Anterior cingulate cortex (tissue), 58 donors: ENCODE measurements around the gene MRGPRD.
A peak's percentile ranks its signal among the peaks of the same experiment; 100 is the strongest.

Source experiments
- DNase-seq, 58 donors: peaks; one replicate each; lab custom pipeline; 2025; lab: John Stamatoyannopoulos, UW

MRGPRD gene

DNA sequence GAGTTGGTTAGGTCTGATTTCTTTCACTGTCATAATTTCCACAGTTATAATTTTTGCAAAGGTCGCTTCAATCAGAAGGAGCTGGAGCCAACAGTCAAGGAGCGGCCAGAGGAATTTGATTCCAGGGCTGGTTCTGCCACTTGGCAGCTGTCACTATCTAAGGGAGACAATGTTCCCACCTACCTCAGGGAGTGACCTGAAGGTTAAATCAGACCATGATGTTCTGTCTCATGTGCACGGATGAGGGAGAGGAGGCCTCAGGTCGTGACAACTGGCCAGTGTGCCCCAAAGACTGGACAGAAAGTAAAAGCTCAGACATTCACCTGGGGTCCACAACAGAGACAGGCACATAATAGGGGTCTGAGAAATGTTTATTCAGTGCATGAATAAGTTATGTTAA, 7.6 kb downstream of the MRGPRD start:
- no peak for DNase-seq

- DNase-seq, result no peak
Measured at GRCh38 chr11:68970921-68971636, 9.7 kb downstream of the MRGPRD start.

- DNase-seq, result no peak
Measured at GRCh38 chr11:68969386-68969785, 11.4 kb downstream of the MRGPRD start.

- no peak for DNase-seq
Measured at GRCh38 chr11:68968306-68969250, 12.2 kb downstream of the MRGPRD start.

DNA sequence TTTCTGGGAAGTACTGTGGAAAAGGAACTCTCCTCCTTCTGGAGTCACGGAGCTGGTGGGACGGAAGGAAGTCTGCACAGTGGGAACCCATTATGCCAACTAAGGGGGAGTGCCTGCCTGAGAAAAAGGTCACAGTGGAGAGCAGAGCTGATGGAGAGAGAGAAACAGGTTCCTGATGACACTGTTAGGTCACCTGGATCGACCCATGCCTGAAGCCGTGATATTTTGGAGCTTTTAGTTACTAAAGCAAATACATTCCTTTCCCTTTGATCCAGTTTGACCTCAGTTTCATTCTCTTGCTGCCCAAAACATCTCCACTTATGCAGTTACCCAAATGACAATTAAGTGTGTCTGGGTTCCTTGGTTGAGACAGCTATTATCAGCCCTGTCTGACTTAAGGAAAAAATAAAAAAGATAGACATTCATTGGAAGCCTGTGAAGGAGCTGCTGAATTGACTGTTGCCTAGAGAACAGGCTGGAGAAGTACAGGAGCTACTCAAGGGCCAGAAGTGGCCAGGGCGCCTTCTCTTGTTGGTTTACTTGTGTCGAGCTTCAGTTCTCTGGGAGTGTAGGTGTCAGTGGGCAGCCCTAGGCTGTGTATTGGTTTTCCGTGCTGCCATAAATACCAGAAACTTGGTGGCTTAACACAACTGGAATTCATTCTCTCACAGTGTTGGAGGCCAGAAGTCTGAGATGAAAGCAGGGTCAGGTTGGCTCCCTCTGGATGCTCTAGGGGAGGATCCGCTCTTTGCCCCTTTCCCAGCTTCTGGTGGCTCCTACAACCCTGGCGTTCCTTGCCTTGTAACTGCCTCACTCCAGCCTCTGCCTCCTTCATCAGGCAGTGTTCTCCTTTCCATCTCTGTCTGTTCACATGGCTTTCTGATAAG, 13.6 kb downstream of the MRGPRD start:
- no peak for DNase-seq

GRCh38 chr11:68965901-68966853, 14.6 kb downstream of the MRGPRD start:
- DNase-seq, result no peak

- DNase-seq, result peak in 1 of 58 donors; percentile 4
Measured at GRCh38 chr11:68963779-68964178, 17.0 kb downstream of the MRGPRD start.

- no peak for DNase-seq
Measured at GRCh38 chr11:68962527-68963250, 18.1 kb downstream of the MRGPRD start.

GRCh38 chr11:68961245-68961644, 19.5 kb downstream of the MRGPRD start:
- DNase-seq, result no peak

- DNase-seq, result no peak
Measured at GRCh38 chr11:68960294-68961071, 20.3 kb downstream of the MRGPRD start.

- DNase-seq, result no peak
Measured at GRCh38 chr11:68959465-68960293, 21.1 kb downstream of the MRGPRD start.

DNA sequence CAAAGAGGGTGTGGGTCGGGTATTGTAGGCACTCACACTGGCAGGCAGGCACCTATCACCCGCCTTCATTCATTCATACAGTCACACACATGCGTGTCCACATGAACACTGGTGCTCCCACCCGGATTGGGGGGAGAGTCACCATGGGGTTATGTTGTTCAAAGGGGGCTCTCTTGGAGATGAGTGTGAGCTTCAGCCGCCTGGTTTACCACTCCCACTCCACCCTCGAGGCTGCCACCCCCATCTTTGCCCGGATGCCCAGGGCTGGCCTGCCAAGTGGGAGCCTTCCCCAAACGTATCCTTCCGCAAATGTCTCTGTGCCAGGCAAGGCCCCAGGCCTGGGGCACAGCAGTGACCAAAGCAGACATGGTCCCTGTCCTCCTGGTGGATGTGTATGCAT, 22.6 kb downstream of the MRGPRD start:
- no peak for DNase-seq

GRCh38 chr11:68956547-68957254, 24.1 kb downstream of the MRGPRD start:
- no peak for DNase-seq

- DNase-seq, result no peak
Measured at GRCh38 chr11:68956142-68956541, 24.6 kb downstream of the MRGPRD start.

GRCh38 chr11:68955607-68955958, 25.2 kb downstream of the MRGPRD start:
- DNase-seq, result no peak

- no peak for DNase-seq
Measured at GRCh38 chr11:68954836-68955606, 25.8 kb downstream of the MRGPRD start.
